ENCODE measurements around the gene NMNAT2. TPM values are rescaled to one million over a fixed set of nuclear protein-coding genes. Genes with fewer than 3 reads are reported as not detected.

The NMNAT2 gene
- total and polyA plus RNA-seq, 4 donors = 0.10 to 1.1 (median 0.94) TPM

- DNase-seq = no peak
These were observed 147.5 kb downstream of the NMNAT2 start for GRCh38 chr1:183270541-183271141.

GRCh38 chr1:183267646-183268431 lies 150.3 kb downstream of the NMNAT2 start:
- Histone ChIP-seq H3K9ac (ENCODE audit: insufficient read depth in 1 of 2, low read length in 2 of 2) (no peak overlapping the region), H3K27me3 (ENCODE audit: control insufficient read depth in 3 of 3, insufficient read depth in 3 of 3, low read length in 2 of 3) (no peaks in the 10 kb centered on the region), H3K36me3 (ENCODE audit: control insufficient read depth in 4 of 4, insufficient read depth in 4 of 4, low read length in 4 of 4) (no peaks in the 10 kb centered on the region), H3K27ac (ENCODE audit: low read depth in 1 of 2, low read length in 1 of 2) (peak overlapping the region; percentile 6 to 26), H3K4me1 (ENCODE audit: control insufficient read depth in 5 of 5, insufficient read depth in 5 of 5, low read length in 5 of 5) (peaks cover 0 to 14% (median 0%) of the 10 kb centered on the region in 5 donors), H3K4me3 (no peak overlapping the region), H3K9me3 (ENCODE audit: control insufficient read depth in 4 of 4, insufficient read depth in 3 of 4, low read length in 3 of 4) (no peaks in the 10 kb centered on the region)
- peak; percentile 49 for ATAC-seq (ENCODE audit: insufficient read depth, low FRiP score)
- 63 to 66% methylated on average over 7 of the region's 7 CpGs for WGBS, 2 donors
- TF ChIP-seq, protein P1, sequence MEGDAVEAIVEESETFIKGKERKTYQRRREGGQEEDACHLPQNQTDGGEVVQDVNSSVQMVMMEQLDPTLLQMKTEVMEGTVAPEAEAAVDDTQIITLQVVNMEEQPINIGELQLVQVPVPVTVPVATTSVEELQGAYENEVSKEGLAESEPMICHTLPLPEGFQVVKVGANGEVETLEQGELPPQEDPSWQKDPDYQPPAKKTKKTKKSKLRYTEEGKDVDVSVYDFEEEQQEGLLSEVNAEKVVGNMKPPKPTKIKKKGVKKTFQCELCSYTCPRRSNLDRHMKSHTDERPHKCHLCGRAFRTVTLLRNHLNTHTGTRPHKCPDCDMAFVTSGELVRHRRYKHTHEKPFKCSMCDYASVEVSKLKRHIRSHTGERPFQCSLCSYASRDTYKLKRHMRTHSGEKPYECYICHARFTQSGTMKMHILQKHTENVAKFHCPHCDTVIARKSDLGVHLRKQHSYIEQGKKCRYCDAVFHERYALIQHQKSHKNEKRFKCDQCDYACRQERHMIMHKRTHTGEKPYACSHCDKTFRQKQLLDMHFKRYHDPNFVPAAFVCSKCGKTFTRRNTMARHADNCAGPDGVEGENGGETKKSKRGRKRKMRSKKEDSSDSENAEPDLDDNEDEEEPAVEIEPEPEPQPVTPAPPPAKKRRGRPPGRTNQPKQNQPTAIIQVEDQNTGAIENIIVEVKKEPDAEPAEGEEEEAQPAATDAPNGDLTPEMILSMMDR (IDR thresholded peaks at IDR 0.05; ENCODE audit: control extremely low read depth, extremely low read depth) = no peak
- no peak for DNase-seq

More at GRCh38 chr1:183270541-183271141, 147.5 kb downstream of the NMNAT2 start:
- Histone ChIP-seq H3K4me3 (no peak overlapping the region), H3K9ac (ENCODE audit: insufficient read depth in 1 of 2, low read length in 2 of 2) (no peak overlapping the region), H3K27me3 (ENCODE audit: control insufficient read depth in 3 of 3, insufficient read depth in 3 of 3, low read length in 2 of 3) (no peaks in the 10 kb centered on the region), H3K36me3 (ENCODE audit: control insufficient read depth in 4 of 4, insufficient read depth in 4 of 4, low read length in 4 of 4) (no peaks in the 10 kb centered on the region), H3K4me1 (ENCODE audit: control insufficient read depth in 5 of 5, insufficient read depth in 5 of 5, low read length in 5 of 5) (peaks cover 0 to 9% (median 0%) of the 10 kb centered on the region in 5 donors), H3K27ac (ENCODE audit: low read depth in 1 of 2, low read length in 1 of 2) (no peak overlapping the region), H3K9me3 (ENCODE audit: control insufficient read depth in 4 of 4, insufficient read depth in 3 of 4, low read length in 3 of 4) (no peaks in the 10 kb centered on the region)
- WGBS, 2 donors = 55 to 75% methylated on average over 5 of the region's 5 CpGs
- ATAC-seq (ENCODE audit: insufficient read depth, low FRiP score) = no peak
- TF ChIP-seq, protein P1 (IDR thresholded peaks at IDR 0.05; ENCODE audit: control extremely low read depth, extremely low read depth) = no peak

DNA sequence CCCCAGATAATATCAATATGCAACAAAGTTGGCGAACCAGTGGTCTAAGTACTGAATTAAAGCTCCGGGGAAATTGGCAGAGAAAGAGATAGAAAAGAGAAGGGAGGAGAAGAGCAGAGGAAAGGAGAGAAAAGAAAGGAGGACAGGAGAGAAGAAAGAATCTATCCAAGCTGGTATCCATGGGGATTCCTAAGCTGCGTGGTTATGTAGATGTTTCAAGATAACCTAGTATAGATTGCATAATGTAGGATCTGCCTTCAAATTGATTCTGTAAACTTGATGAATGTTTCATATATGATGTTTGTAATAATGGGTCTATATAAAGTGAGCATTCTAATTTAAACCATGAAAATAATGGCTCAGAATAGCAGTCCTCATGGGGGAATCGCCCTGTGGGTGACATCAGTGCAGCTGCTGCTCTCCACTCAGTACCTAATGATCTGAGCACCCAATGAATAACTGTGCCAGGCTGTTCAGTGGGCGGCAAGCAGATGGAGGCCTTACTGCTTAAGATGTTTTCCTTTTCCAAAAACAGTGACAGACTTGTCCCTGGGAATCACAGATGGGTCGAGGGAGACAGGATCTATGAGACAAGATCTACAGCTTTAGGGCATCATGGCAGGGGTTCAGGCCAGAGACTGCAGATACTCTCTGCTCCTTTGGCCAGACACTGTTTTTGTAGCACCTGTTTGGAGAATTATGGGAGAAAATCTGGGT lies 154.1 kb downstream of the NMNAT2 start:
- no peak overlapping the region for H3K4me3 ChIP-seq
- TF ChIP-seq, protein P1 (IDR thresholded peaks at IDR 0.05; ENCODE audit: control extremely low read depth, extremely low read depth) = no peak
- no peak overlapping the region for H3K27ac ChIP-seq (ENCODE audit: low read depth in 1 of 2, low read length in 1 of 2)
- no peak for DNase-seq
- peaks cover 0 to 2% (median 0%) of the 10 kb centered on the region in 4 donors for H3K9me3 ChIP-seq (ENCODE audit: control insufficient read depth in 4 of 4, insufficient read depth in 3 of 4, low read length in 3 of 4)
- H3K27me3 ChIP-seq (ENCODE audit: control insufficient read depth in 3 of 3, insufficient read depth in 3 of 3, low read length in 2 of 3) = no peaks in the 10 kb centered on the region
- no peaks in the 10 kb centered on the region for H3K36me3 ChIP-seq (ENCODE audit: control insufficient read depth in 4 of 4, insufficient read depth in 4 of 4, low read length in 4 of 4)
- 73 to 77% methylated on average over 6 of the region's 6 CpGs for WGBS, 2 donors
- H3K9ac ChIP-seq (ENCODE audit: insufficient read depth in 1 of 2, low read length in 2 of 2) = no peak overlapping the region
- ATAC-seq (ENCODE audit: insufficient read depth, low FRiP score) = no peak
- peaks cover 0 to 10% (median 0%) of the 10 kb centered on the region in 5 donors for H3K4me1 ChIP-seq (ENCODE audit: control insufficient read depth in 5 of 5, insufficient read depth in 5 of 5, low read length in 5 of 5)

Measured in lung (tissue), 12 donors.